ENCODE measurements around the gene GFOD1. TPM values are rescaled to one million over a fixed set of nuclear protein-coding genes. Genes with fewer than 3 reads are reported as not detected.

GFOD1 gene
- total and polyA plus RNA-seq, 10 of the 15 experiments (the other 5 are each of a cell fraction or from before 2014, with no cell fraction given) = 6.5 to 41.4 (median 16.0) TPM

GRCh38 chr6:13375360-13375878 lies 112.0 kb downstream of the GFOD1 start:
- WGBS (ENCODE audit: insufficient coverage, insufficient replicate concordance, low lambda C conversion rate, missing lambda C conversion rate) = 22% methylated on average over 9 of the region's 9 CpGs
- ChIA-PET CTCF (interaction anchor here (0.6 to 2.6 kb wide), 21 partner anchors 9 to 1636 kb away, joined by 3 to 22 read pairs (median 4); partner anchors contain the start of gene TBC1D7), POLR2A (interaction anchor here (0.6 to 2.3 kb wide), 15 partner anchors 8 to 109 kb away, joined by 3 to 26 read pairs (median 6); no protein-coding TSS in a partner anchor), SMC1A (ENCODE audit: uncharacterized antibody, unreplicated experiment) (interaction anchor here (0.6 to 5.1 kb wide), 29 partner anchors 8 to 245 kb away, joined by 3 to 178 read pairs (median 5); partner anchors contain the start of genes GFOD1, SIRT5 and TBC1D7), RAD21 (ENCODE audit: unreplicated experiment) (interaction anchor here (0.6 to 2.3 kb wide), 23 partner anchors 9 to 199 kb away, joined by 3 to 104 read pairs (median 10); partner anchors contain the start of genes GFOD1, SIRT5 and TBC1D7)
- peak overlapping the region; percentile 49 for H3K4me2 ChIP-seq (ENCODE audit: control insufficient read depth, insufficient read depth)
- H3K27me3 ChIP-seq (replicated peaks in 1 of 2; ENCODE audit: control insufficient read depth in 2 of 2, insufficient read depth in 2 of 2, low read length in 1 of 2) = no peaks in the 10 kb centered on the region
- ATAC-seq = peak; percentile 88
- no peak overlapping the region for H3K4me3 ChIP-seq
- peak overlapping the region; percentile 67 for H3K9ac ChIP-seq (ENCODE audit: control insufficient read depth, insufficient read depth, low read length)
- peak overlapping the region; percentile 98 for H3K27ac ChIP-seq (ENCODE audit: control insufficient read depth, insufficient read depth)
- peaks cover 3 to 11% of the 10 kb centered on the region in 2 experiments; a peak in 2 of 4 replicates for H3K36me3 ChIP-seq (ENCODE audit: control insufficient read depth in 2 of 2, insufficient read depth in 2 of 2, low read length in 1 of 2)
- peak; percentile 77 for FAIRE-seq
- no peaks in the 10 kb centered on the region for H4K20me1 ChIP-seq (ENCODE audit: control insufficient read depth, insufficient read depth)
- in situ Hi-C loops (cut with MboI) = no loop called here
- DNase-seq (ENCODE audit: low read depth, low spot score) = peak; percentile 95
- peak overlapping the region; percentile 64 for H2AFZ ChIP-seq (ENCODE audit: control insufficient read depth, low read depth, low read length)
- H3K4me1 ChIP-seq (ENCODE audit: control insufficient read depth, insufficient read depth, low read length) = peaks cover 65% of the 10 kb centered on the region
- intact Hi-C loops (cut with micrococcal nuclease; ENCODE audit: unreplicated experiment) = loop anchor here (1.0 to 5.0 kb wide), 4 partner anchors 19 to 97 kb away; no protein-coding TSS in a partner anchor
- peaks cover 5% of the 10 kb centered on the region; the same call in 2 of the 3 replicates for H3K9me3 ChIP-seq (replicated peaks; ENCODE audit: control insufficient read depth, insufficient read depth, low read length)
- no TSS peak for BruUV-seq (replicated peaks)
- peaks cover 24% of the 10 kb centered on the region for H3K79me2 ChIP-seq (ENCODE audit: control insufficient read depth, insufficient read depth, low read length)
- TF ChIP-seq ATF7 (IDR thresholded peaks at IDR 0.05; ENCODE audit: low read depth) (peak; percentile 95), CREB1 (IDR thresholded peaks at IDR 0.05; ENCODE audit: low read depth) (peak; percentile 92), SMAD1 (IDR thresholded peaks at IDR 0.05; ENCODE audit: low read depth, partially characterized antibody) (peak; percentile 81), ESRRA (IDR thresholded peaks at IDR 0.05; ENCODE audit: low read length) (no peak), SRF (IDR thresholded peaks at IDR 0.05; ENCODE audit: low read depth in 2 of 2, low read length in 2 of 2) (no peak), RCOR1 (conservative IDR thresholded peaks at IDR 0.05; ENCODE audit: low read depth, low read length) (no peak), TBL1XR1 (IDR thresholded peaks at IDR 0.05; ENCODE audit: low read depth, low read length) (peak; percentile 31; the same call in 1 of the 2 replicates), ZBTB40 (IDR thresholded peaks at IDR 0.05; ENCODE audit: borderline replicate concordance) (peak; percentile 21; the same call in 1 of the 2 replicates), EZH2 (IDR thresholded peaks at IDR 0.05; ENCODE audit: borderline replicate concordance, control insufficient read depth, low read depth, low read length) (no peak), FOXK2 (IDR thresholded peaks at IDR 0.05) (no peak; the same call in 1 of the 2 replicates), YY1 (IDR thresholded peaks at IDR 0.05; ENCODE audit: low read depth, low read length) (peak; percentile 32; the same call in 1 of the 2 replicates), SMARCA5 (IDR thresholded peaks at IDR 0.05) (no peak), MEF2B (IDR thresholded peaks at IDR 0.05; ENCODE audit: partially characterized antibody, poor library complexity, severe bottlenecking) (peak; percentile 97), ZSCAN29 (IDR thresholded peaks at IDR 0.05) (no peak)
- TF ChIP-seq, protein P1, sequence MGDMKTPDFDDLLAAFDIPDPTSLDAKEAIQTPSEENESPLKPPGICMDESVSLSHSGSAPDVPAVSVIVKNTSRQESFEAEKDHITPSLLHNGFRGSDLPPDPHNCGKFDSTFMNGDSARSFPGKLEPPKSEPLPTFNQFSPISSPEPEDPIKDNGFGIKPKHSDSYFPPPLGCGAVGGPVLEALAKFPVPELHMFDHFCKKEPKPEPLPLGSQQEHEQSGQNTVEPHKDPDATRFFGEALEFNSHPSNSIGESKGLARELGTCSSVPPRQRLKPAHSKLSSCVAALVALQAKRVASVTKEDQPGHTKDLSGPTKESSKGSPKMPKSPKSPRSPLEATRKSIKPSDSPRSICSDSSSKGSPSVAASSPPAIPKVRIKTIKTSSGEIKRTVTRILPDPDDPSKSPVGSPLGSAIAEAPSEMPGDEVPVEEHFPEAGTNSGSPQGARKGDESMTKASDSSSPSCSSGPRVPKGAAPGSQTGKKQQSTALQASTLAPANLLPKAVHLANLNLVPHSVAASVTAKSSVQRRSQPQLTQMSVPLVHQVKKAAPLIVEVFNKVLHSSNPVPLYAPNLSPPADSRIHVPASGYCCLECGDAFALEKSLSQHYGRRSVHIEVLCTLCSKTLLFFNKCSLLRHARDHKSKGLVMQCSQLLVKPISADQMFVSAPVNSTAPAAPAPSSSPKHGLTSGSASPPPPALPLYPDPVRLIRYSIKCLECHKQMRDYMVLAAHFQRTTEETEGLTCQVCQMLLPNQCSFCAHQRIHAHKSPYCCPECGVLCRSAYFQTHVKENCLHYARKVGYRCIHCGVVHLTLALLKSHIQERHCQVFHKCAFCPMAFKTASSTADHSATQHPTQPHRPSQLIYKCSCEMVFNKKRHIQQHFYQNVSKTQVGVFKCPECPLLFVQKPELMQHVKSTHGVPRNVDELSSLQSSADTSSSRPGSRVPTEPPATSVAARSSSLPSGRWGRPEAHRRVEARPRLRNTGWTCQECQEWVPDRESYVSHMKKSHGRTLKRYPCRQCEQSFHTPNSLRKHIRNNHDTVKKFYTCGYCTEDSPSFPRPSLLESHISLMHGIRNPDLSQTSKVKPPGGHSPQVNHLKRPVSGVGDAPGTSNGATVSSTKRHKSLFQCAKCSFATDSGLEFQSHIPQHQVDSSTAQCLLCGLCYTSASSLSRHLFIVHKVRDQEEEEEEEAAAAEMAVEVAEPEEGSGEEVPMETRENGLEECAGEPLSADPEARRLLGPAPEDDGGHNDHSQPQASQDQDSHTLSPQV (IDR thresholded peaks at IDR 0.05) = no peak; the same call in 1 of the 2 replicates

All from GM12878 (cell line).